ENCODE results near the gene TKFC.

DNA sequence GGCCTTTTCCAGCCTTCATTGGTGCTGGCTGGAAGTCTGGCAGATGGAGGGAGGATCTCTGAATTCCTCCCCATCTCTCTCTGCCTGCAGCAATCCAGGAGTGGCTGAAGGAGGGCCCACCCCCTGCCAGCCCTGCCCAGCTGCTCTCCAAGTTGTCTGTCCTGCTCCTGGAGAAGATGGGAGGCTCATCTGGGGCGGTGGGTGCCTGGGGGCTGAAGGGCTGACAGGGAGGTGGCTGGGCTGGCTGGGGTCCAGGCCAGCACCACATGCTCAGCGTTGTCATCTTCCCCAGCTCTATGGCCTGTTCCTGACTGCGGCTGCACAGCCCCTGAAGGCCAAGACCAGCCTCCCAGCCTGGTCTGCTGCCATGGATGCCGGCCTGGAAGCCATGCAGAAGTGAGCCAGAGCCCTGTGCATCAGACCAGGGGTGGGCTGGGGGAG is 12.2 kb downstream of the TKFC start:
- TF ChIP-seq, protein P1, sequence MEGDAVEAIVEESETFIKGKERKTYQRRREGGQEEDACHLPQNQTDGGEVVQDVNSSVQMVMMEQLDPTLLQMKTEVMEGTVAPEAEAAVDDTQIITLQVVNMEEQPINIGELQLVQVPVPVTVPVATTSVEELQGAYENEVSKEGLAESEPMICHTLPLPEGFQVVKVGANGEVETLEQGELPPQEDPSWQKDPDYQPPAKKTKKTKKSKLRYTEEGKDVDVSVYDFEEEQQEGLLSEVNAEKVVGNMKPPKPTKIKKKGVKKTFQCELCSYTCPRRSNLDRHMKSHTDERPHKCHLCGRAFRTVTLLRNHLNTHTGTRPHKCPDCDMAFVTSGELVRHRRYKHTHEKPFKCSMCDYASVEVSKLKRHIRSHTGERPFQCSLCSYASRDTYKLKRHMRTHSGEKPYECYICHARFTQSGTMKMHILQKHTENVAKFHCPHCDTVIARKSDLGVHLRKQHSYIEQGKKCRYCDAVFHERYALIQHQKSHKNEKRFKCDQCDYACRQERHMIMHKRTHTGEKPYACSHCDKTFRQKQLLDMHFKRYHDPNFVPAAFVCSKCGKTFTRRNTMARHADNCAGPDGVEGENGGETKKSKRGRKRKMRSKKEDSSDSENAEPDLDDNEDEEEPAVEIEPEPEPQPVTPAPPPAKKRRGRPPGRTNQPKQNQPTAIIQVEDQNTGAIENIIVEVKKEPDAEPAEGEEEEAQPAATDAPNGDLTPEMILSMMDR (conservative IDR thresholded peaks at IDR 0.05), result no peak
- TF ChIP-seq ZFX (IDR thresholded peaks at IDR 0.05), result no peak
